Esophagus (tissue), 2 donors: ENCODE results near the gene SNRNP27. TPM values are rescaled to one million over a fixed set of nuclear protein-coding genes. Genes with fewer than 3 reads are reported as not detected.

Experiments
- H3K27ac ChIP-seq, 2 donors: one replicate each; pipeline ENCODE4 v1.5.1; 2013; ENCODE audit warnings: low read depth in 2 of 2, mild to moderate bottlenecking in 2 of 2, inconsistent platforms in 1 of 2, low read length in 1 of 2, moderate library complexity in 1 of 2
- H3K27me3 ChIP-seq, 2 donors: one replicate each; pipeline ENCODE4 v1.6.1; 2013; ENCODE audit warnings: low read length in 2 of 2, control low read depth in 1 of 2, mild to moderate bottlenecking in 1 of 2; ENCODE audit not compliant: insufficient read depth in 2 of 2, control insufficient read depth in 1 of 2
- H3K36me3 ChIP-seq, 2 donors: one replicate each; pipeline ENCODE4 v1.6.1; 2013; ENCODE audit warnings: low read length in 1 of 2; ENCODE audit not compliant: control insufficient read depth in 2 of 2, insufficient read depth in 2 of 2
- H3K4me1 ChIP-seq, 2 donors: one replicate each; pipeline ENCODE4 v1.6.1; 2013; ENCODE audit warnings: low read length in 1 of 2; ENCODE audit not compliant: control insufficient read depth in 2 of 2, insufficient read depth in 2 of 2
- H3K4me3 ChIP-seq, 2 donors: one replicate each; pipeline ENCODE4 v1.5.1; 2013; ENCODE audit warnings: low read length in 2 of 2, mild to moderate bottlenecking in 2 of 2, low read depth in 1 of 2, moderate library complexity in 1 of 2
- H3K9me3 ChIP-seq, 2 donors: one replicate each; pipeline ENCODE4 v1.6.1; 2013; ENCODE audit warnings: mild to moderate bottlenecking in 2 of 2, low read depth in 1 of 2, low read length in 1 of 2, moderate library complexity in 1 of 2; ENCODE audit not compliant: control insufficient read depth in 2 of 2, insufficient read depth in 1 of 2
- WGBS, 2 donors: extraction: QIAGEN DNeasy Blood & Tissue Kit; methylation state at CpG; one replicate each; pipeline ENCODE4 v1.1.7; 2013; 5-methylcytosine and 5-hydroxymethylcytosine counted together
- polyA plus RNA-seq, 2 donors: library from polyadenylated mRNA; stranded (reverse); fragments of 200-250 nt; gene quantifications; one replicate each; pipeline ENCODE4 v1.2.3, GENCODE V29; 2013
- donor health status: healthy with polysubstance abuse.
- donor health status: Bipolar disorder and iron deficiency.

SNRNP27 gene
- polyA plus RNA-seq, 2 donors: 22.0 to 24.4 TPM

DNA sequence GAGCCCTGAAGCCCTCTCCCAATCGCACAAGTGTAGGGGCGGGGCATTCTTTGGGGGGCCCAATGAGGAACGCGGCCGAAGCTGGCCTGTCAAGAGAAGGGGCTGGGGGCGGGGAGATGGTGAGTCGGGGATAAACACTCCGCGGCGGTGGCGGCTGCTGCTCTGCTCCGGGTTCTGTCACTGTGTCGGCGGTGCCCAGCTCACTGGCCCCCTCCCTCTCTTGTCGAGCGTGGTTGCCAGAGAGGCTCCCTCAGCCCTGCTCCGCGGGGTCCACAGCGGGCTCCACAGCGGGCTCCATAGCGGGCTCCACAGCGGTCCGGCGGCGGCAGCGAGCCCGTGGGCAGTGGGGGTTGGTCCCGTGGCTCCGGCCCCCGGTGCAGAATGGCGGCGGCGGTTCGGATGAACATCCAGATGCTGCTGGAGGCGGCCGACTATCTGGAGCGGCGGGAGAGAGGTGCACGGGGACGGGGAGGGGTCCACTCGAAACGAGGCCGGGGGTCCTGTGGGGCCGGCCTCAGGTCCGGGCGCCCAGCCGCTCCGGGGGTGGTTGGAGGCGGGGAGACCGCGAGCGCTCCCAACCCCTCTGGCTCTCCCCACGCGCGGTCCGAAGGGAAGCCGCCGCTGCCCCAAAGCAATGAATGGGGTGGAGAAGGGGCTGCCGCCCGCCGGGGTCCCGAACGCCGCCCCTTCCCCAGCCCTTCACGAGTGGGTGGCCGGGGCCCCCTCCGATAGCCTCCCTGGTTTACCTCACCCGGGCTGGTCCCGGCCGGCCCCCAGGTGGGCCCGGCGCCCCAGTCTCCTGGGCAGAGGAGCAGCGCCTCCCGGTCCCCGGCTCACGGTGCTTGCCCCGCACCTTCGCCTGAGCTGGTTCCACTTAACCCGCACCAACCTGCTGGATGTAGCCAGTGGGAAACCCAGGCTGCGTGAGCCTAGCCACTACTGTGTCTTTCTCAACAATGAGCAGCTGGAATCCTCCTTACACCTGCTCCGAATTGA is 21.5 kb downstream of the SNRNP27 start, which contains the start of gene MXD1:
MXD1 (plus strand) TSS at position 160 of the 996 bp plus-strand sequence; CDS start at position 382, 222 bp downstream.
- 0 to 1% methylated on average over 55 to 81 of the region's 81 CpGs for WGBS, 2 donors

DNA sequence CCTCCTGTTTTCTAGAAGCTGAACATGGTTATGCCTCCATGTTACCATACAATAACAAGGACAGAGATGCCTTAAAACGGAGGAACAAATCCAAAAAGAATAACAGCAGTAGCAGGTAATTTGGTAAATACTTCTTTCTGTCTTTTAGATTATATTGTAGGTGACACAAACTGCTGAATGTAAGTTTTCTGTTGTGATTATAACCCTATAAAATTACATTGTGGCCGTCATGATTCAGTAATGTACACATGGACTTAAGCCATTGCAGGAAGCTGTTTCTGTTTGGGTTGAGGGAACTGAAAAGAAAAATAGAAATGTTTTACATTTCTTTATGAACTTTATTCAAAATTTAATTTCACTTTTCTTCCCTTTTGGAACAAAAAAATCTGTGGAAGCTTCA is 22.4 kb downstream of the SNRNP27 start:
- no peak overlapping the region for H3K27ac ChIP-seq
- peak overlapping the region in 1 of 2 donors; percentile 71 for H3K4me3 ChIP-seq
- WGBS, 2 donors: 41 to 42% methylated on average over 2 of the region's 2 CpGs
- no peaks in the 10 kb centered on the region for H3K27me3 ChIP-seq
- H3K4me1 ChIP-seq: no peaks in the 10 kb centered on the region
- no peaks in the 10 kb centered on the region for H3K9me3 ChIP-seq
- no peaks in the 10 kb centered on the region for H3K36me3 ChIP-seq

More for the DNA sequence above, 21.5 kb downstream of the SNRNP27 start, which contains the start of gene MXD1:
- Histone ChIP-seq H3K4me3 (peak within 1 kb of the TSS; percentile 71 to 96), H3K27ac (peak within 1 kb of the TSS; percentile 98 to 99), H3K4me1 (no peaks in the 10 kb centered on the region), H3K36me3 (no peaks in the 10 kb centered on the region), H3K9me3 (no peaks in the 10 kb centered on the region), H3K27me3 (no peaks in the 10 kb centered on the region)

- Histone ChIP-seq H3K9me3 (no peaks in the 10 kb centered on the region), H3K27ac (peak overlapping the region; percentile 0 to 58), H3K27me3 (no peaks in the 10 kb centered on the region), H3K36me3 (peaks cover 0 to 3% of the 10 kb centered on the region in 2 donors), H3K4me3 (peak overlapping the region in 1 of 2 donors; percentile 71), H3K4me1 (no peaks in the 10 kb centered on the region)
- WGBS, 2 donors: 32 to 47% methylated on average over 3 of the region's 3 CpGs
These were observed 24.1 kb downstream of the SNRNP27 start for GRCh38 chr2:69917852-69918251.

DNA sequence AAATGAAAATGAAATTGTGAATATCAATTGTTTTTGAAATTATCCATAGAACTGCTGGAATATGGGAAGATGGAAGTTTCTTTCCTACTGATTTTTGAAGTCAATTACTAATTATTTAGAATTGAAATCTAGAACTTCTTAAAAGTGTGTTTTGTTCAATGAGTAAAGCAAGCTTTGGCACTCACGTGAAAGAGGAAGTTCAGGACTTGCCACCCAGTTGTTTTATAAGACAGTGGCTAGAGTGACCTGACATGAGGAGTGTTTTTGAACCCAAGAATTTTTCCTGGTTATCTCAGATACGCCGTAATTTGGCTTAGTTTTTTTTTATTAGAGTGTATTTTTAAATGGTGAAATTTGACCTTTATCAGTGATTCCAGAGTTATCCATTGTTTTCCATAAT is 24.6 kb downstream of the SNRNP27 start:
- Histone ChIP-seq H3K4me1 (no peaks in the 10 kb centered on the region), H3K27ac (no peak overlapping the region), H3K27me3 (no peaks in the 10 kb centered on the region), H3K9me3 (no peaks in the 10 kb centered on the region), H3K36me3 (peaks cover 0 to 5% of the 10 kb centered on the region in 2 donors), H3K4me3 (no peak overlapping the region)
- 55 to 56% methylated on average over 3 of the region's 3 CpGs for WGBS, 2 donors

DNA sequence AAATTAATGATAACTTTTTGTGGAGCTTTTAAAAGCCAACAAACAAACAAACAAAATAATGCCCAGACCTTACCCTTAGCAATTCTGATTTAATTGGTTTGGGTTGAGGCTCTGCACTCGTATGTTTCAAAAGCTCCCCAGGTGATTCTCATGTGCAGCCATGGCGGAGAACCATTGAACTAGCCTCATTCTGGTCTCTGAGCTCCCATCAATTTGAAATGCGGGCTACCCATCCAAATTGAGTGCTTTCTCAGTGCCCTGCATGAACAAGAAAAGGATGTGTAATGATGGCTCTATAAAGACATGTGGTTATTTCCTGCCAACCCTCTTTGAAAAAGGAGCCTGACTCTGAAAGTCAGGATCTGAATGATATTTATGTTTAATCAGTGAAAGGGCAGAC is 29.4 kb downstream of the SNRNP27 start:
- H3K4me1 ChIP-seq: no peaks in the 10 kb centered on the region
- no peak overlapping the region for H3K27ac ChIP-seq
- no peaks in the 10 kb centered on the region for H3K27me3 ChIP-seq
- WGBS, 2 donors: 97 to 99% methylated on average over 3 of the region's 3 CpGs
- H3K4me3 ChIP-seq: no peak overlapping the region
- peaks cover 0 to 5% of the 10 kb centered on the region in 2 donors for H3K36me3 ChIP-seq
- H3K9me3 ChIP-seq: no peaks in the 10 kb centered on the region

- Histone ChIP-seq H3K4me1 (peaks cover 0 to 3% of the 10 kb centered on the region in 2 donors), H3K9me3 (no peaks in the 10 kb centered on the region), H3K27ac (no peak overlapping the region), H3K4me3 (no peak overlapping the region), H3K36me3 (peaks cover 0 to 7% of the 10 kb centered on the region in 2 donors), H3K27me3 (no peaks in the 10 kb centered on the region)
- WGBS, 2 donors: 82 to 86% methylated on average over 3 of the region's 3 CpGs
These were observed 33.2 kb downstream of the SNRNP27 start for GRCh38 chr2:69926849-69927515.

- Histone ChIP-seq H3K27ac (peak overlapping the region in 1 of 2 donors; percentile 54), H3K4me3 (no peak overlapping the region), H3K9me3 (no peaks in the 10 kb centered on the region), H3K27me3 (no peaks in the 10 kb centered on the region), H3K4me1 (peaks cover 2 to 4% of the 10 kb centered on the region in 2 donors), H3K36me3 (peaks cover 4 to 17% of the 10 kb centered on the region in 2 donors)
- 89 to 90% methylated on average over 7 of the region's 7 CpGs for WGBS, 2 donors
These were observed 38.3 kb downstream of the SNRNP27 start for GRCh38 chr2:69931832-69932595.

- H3K4me1 ChIP-seq: peaks cover 2 to 4% of the 10 kb centered on the region in 2 donors
- WGBS, 2 donors: 71 to 72% methylated on average over 1 of the region's 1 CpG
- no peaks in the 10 kb centered on the region for H3K9me3 ChIP-seq
- peaks cover 4 to 20% of the 10 kb centered on the region in 2 donors for H3K36me3 ChIP-seq
- H3K27me3 ChIP-seq: no peaks in the 10 kb centered on the region
- no peak overlapping the region for H3K4me3 ChIP-seq
- no peak overlapping the region for H3K27ac ChIP-seq
These were observed 38.8 kb downstream of the SNRNP27 start for GRCh38 chr2:69932596-69932922.

DNA sequence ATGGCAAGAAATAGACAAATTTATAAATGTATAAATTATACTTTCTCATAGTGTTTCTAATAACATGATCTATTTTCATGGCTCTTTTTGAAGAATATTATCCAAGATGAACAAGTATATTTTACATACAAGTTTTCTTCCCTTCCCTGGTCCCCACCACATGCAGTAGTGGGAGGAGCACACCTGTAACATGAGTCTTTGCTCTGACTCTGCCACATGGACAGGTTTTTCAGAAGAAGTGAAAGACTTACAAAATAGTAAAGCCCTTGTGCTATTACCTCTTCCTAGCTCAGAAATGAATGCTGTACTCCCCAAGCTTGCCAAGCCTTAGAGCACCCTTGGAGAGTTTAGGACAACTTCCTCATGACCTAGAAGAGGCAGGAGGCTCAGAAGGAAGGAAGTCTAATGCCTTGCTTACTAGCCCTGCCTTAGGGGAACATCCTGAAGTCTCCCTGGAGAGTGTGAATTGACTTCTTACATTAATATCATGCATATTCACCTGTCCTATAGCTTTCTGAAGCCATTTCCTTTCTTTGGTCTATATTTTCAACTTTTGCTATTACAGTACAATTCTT is 39.6 kb downstream of the SNRNP27 start:
- peaks cover 2 to 4% of the 10 kb centered on the region in 2 donors for H3K4me1 ChIP-seq
- no peaks in the 10 kb centered on the region for H3K27me3 ChIP-seq
- H3K4me3 ChIP-seq: no peak overlapping the region
- peak overlapping the region in 1 of 2 donors; percentile 8 for H3K27ac ChIP-seq
- peaks cover 10 to 26% of the 10 kb centered on the region in 2 donors for H3K36me3 ChIP-seq
- H3K9me3 ChIP-seq: no peaks in the 10 kb centered on the region
